Muscle of arm (tissue), 12 donors: ENCODE results near the gene GABRP. TPM values are rescaled to one million over a fixed set of nuclear protein-coding genes. Genes with fewer than 3 reads are reported as not detected.
"Not testable (repeated sequence)": the region's sequence is repeated elsewhere in the genome, so short reads cannot be mapped to it uniquely, and the experiment has no call there.

Experiments used
- DNase-seq: peaks from one replicate; pipeline ENCODE4 v3.0.0-alpha.2; 2013
- polyA plus RNA-seq, 12 donors: library from polyadenylated mRNA; unstranded; fragments of 120-200 nt; gene quantifications; one replicate each; pipeline ENCODE4 v1.2.1, GENCODE V29; 2013; ENCODE audit not compliant: insufficient read length in 12 of 12

GABRP gene
- polyA plus RNA-seq, 12 donors, result 0.34 to 1.9 (median 0.92) TPM; not detected in 2

DNA sequence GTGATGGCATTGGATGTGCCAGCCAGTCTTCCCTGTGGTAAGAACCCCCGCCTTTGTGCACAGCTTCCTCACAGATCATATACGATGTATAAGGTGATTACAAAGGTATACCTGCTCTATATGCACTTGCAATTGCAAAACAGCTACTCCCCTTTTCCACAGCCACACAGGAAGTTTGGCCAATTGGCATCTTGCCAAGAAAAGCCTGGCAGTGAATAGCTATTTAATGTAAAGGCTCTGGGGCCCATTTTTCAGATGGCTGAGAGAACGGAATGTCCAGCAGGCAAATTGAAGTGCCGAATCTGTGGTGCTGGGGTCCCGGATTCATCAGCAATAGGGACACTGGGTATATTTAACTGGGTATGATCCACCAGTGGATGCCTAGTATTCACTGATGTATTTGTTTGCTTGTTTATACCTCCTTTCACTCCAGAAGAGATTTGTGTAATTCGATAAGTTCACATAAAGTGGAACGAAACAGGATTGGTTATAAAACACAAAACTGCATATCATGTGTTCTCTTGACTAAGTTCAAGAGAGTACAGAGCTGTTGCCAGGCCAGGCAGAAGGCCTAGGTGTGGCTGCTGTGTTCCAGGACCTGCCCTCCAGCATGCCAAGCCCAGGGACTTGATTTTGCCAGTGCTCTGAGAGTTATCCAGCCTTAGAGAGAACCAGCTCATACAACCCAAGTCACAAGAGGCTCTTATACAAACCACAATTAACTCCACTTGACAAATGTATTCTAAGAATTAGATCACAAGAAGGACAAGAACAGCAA lies 27.7 kb upstream of the GABRP start:
- DNase-seq, result no peak

DNA sequence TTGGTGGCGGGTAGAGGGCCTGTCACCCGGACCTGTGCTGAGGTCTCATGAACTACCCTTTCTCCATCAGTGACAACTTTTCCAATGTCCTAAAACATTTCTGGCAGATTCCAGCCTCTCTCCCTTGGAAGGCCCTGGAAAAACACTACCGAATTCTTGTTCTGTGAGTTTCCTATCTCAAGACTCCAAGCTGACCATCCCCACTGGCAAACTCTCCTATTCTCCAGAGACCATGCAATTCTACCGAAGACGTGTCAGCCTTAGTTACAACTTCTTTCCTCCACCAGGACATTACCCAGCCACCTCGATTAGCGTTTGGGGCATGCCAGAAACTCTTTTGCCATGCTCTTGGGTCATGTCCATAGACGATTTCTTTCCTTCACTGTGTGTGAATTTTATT lies 26.8 kb upstream of the GABRP start:
- DNase-seq, result no peak

DNA sequence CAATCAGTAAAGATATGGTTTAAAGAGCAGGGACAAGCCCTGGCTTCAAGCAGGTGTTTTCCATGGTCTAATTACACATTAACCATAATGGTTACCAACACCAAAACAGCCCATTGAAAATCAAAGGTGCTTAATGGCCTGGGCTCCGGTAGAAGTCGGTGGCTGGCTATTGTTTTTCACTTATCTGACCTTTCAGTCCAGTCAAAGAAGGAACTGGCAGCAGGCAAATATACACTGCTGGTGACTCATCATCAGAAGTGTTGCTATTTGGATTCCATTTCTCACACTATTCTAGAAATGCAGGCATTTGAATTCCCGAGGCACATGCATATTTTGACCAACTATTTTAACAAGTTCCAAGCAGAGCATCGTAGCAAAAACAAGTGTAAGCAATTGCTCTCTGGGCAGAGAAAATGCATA lies 26.3 kb upstream of the GABRP start:
- DNase-seq, result no peak

DNA sequence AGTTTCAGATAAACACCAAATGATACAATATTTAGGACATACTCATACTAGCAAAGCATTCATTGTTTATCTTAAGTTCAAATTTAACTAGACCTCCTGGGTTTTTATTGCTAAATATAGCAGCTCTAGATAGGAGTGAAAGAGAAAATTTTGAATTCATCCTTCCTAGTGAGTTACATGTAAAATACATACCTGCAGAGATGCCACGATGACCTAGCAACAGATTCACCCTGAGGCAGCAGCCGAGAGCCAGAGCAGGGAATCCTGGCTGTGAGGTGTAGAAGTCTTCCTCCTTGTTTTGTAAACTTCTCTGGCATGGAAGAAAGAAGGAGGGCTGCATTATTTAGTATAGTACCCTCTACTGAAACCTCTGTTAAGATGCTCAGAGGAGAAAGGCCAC lies 25.9 kb upstream of the GABRP start:
- DNase-seq, result no peak

DNA sequence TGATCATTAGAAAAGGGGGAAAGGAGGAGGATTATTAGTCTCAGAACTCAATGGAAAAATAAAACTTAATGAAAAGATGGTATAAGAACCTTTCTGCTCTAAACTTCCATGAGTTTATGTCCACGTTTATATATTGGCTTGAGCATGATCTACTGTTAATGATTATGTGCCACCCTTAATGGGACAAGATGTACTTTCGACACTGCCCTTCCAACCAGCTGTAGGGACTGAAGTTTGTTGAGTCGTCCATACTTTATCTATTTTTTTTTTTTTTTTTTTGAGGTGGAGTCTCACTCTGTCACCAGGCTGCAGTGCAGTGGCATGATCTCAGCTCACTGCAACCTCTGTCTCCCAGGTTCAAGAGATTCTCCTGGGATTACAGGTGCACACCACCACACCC lies 25.0 kb upstream of the GABRP start:
- DNase-seq, result no peak

DNA sequence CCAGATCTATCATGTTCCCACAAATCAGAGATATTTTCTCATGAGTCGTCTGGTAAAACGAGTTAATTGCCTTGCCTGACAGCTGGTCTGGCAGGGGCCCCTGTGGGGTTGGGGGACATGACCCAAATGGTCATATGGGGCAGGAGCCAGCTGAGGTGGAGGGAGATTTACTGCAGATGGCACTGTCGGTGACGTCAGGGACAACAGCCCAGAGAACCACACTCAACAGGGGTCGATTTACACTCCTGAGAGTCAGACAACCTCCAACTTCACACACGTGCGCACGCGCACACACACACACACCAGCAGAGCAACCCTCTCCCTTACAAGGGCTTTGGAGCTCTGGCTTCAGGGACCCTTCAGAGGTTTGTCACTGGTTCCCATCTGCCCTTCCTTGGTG lies 23.4 kb upstream of the GABRP start:
- no peak for DNase-seq

DNA sequence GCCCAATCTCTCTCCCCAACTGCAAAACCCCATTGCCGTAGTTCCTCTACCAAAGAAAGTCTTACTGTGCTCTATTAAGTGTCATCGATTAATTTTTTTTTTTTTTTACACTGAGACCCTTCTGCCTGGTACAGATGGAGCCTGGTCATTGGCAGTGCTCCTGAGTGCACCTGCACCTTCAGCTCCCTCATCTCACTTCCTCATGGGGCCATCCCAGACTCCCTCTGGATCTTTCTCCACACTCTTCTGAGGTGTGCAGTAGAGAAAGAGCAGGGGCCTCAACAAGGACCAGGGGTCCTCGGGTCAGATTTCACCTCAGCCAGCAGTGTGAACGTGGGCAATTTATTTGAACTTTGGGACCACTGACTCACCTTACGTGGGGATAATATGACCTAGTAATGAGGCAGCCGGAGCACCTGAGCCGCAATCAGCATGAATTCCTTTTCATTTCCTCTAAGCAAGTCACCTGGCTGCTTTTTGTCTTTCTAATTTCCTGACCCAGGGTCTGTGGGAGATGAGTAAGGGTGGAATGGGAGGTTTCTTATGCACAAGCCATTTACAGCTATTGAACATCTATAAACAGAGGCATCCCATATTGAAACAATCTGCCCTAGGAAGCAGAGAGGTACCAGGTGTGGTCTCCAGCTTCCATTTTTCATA lies 22.3 kb upstream of the GABRP start:
- no peak for DNase-seq

DNA sequence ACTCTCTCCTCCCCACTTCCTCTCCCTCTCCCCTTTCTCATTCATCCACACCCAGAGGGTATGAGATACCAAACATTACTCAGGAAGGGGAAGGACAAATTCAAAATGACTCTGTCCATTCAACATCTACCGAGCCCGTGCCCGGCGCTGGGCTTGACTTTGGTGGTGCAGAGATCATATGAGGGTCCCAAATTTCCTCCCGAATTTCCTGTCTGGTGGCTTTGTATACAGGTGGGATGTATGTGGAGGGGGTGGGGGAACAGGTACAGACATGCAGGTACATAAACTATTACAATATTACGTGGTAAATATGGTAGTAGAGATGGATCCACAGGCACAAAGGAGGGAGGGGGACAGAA lies 21.8 kb upstream of the GABRP start:
- DNase-seq, result no peak

DNA sequence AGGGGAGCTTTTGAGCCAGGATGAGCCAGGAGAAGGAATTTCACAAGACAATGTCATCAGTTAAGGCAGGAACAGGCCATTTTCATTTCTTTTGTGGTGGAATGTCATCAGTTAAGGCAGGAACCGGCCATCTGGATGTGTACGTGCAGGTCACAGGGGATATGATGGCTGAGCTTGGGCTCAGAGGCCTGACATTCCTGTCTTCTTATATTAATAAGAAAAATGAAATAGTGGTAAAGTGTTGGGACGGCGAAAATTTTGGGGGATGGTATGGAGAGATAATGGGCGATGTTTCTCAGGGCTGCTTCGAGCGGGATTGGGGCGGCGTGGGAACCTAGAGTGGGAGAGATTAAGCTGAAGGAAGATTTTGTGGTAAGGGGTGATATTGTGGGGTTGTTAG lies 21.2 kb upstream of the GABRP start:
- DNase-seq, result not testable (repeated sequence)

DNA sequence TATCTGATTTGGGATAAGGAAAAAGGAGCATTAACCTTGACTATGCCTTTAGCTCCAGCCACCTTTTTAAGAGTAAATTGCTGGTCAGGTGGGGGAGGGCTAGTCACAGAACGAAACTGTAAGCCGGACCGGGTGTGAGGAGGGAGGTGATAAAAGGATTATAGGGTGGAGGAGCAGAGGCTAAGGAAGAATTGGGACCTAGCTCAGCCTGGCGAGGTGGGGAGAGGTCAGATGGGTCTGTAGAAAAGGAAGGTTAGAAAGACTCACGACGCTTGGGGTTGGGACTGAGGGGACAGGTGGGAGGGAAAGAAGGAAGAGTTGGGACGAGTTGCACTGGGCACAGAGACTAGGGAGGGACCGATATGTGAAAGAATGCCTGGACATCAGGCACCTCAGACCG lies 17.7 kb upstream of the GABRP start:
- not testable (repeated sequence) for DNase-seq

DNA sequence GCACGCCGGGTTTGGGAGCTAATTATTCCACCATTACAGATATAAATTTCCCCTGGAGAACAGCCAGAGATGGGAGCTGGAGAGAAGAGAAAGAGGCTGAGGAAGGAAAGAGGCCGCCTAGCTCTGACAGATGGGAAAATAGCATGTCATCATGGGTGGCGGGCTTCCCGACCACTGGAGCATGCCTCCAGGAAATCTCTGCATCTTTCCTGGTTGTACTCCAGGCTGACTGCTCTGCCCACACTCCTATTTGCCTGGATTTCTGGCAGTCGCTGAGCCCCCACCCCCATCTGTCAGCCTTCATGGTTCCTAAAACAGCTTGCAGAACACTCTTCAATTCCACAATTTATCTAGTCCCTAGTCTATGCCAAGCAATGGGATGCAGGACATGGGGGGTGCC lies 14.3 kb upstream of the GABRP start:
- DNase-seq, result peak; percentile 49

DNA sequence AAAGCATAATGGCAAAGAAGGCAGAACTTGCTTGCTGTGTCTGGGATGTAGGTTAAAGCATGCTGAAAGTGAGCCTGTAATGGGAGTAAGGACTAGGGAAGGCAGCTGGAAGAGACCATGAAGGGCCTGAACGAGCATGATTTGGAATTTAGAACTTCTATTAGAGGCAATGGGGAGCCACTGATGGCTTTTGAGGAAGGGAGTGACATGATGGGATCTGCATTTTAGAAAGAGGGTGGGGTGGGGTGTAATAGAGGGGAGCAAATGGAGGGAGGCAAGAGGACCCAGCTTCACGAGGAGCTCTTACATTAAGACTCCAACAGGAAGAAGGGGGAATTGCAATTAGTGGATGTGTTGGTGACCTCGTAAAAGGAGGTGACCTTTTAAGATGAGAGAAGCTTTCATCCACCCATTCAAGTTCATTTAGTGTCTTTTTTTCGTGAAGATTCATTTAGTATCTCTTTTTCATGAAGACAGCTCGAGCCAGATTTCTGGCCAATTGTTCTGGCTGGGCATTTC lies 13.6 kb upstream of the GABRP start:
- DNase-seq, result no peak

DNA sequence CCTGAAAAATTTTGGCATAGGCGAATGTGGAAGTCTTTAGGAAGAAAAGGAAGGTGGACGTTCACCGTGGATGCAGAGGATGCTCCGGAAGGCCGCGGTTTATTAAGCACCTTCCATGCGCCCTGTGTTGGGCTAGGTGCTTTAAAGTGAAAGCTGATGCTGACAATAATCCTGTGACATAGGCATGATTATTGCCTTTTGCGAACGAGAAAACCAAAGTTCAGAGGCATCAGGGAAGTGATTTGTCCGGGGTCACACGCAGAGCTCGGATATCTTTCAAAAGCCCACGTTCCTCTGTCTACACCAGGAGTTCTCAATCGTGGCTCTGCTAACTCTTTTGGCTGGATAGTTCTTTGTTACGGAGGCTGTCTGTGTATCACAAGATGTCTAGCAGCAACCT lies 12.0 kb upstream of the GABRP start:
- DNase-seq, result no peak

DNA sequence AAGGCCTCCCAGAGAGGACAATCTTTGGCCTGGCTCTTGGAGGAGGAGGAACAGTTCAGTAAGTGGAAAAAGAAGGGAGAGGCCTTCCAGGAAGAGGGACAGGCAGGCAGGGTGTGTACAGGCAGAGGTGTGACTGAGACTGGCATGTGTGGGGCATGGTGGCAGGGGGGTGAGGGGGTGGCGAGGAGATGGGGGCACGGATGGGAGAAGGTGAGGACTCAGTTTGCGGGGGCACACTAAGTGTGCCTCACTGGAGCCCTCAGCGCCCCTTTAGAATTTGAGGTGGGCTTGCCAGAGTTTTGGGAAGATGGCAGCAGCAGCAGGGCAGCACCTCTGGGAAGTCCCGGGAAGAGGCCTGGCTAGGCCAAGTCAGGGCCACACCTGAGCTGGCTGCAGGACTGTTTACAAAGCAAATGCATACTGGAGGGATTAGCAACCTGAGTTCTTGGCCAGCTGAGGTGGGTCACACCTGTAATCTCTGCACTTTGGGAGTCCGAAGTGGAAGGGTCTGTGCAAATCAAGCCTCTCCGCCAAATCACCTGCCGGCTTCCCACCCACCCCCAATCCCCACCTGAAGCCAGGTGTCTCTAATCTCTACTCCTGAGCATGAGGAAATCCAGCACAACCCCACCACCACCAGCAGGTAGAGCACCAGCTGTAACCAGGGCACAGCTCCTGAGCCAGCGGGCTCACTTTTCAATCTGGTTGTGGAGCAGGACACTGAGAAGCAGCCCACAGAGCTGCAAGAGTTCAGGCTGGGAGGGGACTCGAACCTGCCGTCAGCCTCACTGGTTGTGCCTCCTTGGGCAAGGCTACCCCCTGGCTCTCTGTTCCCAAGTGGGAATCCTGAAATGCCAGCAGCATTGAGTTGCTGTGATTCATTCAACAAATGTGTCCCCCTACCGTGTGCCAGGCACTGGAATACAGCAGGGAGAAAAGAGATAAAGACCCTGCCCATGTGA lies 10.2 kb upstream of the GABRP start:
- DNase-seq, result no peak

DNA sequence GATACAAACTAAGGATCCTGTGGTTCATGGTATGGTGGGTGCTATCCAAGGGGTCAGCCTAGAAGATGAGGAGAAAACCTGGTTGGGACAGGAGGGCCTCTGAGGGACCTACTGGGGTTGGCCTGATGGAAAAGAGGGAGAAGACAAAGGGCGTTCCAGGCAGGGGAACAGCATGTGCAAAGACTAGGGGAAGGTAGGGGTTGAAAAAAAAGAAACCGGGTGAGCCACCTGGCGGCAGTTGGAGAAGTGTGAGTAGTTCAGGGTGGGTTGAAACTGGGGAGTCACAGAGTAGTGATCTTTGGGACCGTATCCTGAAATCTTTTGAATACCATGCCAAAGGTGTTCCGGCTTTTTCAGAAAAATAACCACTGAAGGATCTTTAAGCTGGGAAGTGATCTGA lies 8.7 kb upstream of the GABRP start:
- no peak for DNase-seq

DNA sequence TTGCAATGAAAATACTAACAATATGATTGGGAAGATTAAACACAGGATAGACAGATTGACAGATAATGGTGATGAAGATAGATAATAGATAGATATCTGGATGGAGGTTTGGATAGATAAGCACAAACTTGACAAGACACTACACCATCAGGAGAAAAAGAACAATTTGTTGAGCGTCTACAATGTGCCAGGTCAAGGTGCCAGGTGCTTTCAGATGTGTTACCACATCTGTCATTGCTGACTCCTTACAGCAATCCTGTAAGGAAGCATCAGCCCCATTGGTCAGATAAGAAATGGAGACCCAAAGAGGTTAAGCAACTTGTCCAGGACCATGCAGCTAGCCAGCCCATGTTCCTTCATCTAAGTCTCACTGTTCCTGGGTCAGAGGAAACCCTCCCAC lies 1.6 kb upstream of the GABRP start:
- DNase-seq, result no peak

DNA sequence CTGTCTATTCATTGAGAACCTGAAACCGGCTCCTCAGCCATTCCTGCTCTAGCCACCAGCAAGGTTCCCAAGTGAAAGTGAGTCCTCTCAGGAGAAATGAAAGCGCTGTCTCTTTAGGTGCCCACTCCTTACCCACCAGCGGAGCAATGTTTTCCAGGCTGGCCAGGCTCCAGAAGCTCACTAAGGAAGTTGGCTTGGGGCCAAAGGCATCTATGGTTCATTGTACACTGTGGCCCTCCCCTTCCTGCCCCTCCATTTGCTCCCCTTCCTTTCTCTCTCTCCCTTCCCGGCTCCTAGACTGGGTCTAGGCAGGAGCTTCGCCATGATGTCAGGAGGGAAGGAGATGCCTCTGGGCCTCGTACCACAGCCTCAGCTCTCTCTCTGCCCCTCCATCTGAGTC lies 1.1 kb upstream of the GABRP start:
- no peak for DNase-seq

DNA sequence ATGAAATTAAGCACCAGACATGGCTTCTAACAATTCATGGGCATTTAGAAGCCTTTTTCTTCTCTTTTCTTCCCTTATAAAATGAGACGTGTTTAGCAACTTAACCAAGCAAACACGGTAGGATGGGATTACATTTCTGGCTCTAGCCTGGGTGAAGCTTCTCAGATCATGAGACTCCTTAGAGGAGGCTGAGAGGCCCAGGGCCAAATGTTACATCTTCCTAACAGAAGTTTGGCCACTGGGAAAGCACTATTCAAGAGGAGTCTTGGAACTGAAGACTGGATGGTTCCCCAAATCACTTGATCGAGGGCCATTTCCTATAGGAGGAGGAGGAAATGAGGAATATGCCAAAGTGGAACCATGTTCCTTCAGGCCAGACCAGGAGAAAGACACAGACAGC lies 1.9 kb downstream of the GABRP start:
- DNase-seq, result peak; percentile 21

DNA sequence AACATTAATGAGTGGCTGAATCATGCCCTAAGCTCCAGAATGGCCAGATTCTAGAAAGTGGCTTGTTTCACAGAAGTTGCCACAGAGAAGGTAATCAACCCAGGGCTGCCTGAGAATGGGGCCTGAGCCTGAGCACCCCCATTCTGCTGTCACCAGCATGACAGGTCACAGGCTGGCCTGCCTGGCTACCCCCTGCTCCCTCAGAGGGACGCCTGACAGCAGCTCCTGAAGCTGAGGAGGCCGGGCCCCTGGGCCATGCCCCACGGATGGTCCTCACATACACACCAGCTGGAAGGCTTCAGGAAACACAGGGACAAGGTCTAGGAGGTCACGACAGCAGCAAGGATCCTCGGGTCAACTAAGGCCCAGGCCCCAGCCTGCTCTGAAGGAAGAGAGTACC lies 3.7 kb downstream of the GABRP start:
- DNase-seq, result no peak

DNA sequence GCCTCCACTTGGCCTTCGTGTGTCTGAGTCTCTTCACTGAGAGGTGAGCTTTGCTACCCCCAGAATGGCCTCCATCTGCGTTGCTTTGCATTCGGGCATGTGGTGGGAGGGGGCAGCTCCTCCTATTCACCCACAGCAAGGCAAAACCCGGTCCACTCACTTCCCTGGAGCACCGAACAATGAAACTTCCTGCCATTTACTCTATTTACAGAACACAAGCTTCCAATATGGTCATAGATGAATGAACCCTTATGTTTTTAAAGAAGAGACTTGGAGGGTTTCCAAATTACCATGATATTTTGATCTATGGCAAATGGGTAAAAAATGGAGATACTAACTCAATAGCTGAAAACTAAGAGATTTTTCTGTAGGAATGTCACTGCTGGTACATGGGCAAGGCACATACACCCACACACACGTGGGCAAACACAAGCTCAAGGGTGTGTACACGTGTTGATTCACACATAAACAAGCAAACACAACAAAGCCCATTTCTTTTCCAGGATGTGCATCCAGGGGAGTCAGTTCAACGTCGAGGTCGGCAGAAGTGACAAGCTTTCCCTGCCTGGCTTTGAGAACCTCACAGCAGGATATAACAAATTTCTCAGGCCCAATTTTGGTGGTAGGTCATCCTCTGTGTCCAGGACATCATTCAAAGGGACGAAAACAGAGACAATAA lies 5.2 kb downstream of the GABRP start:
- DNase-seq, result no peak

DNA sequence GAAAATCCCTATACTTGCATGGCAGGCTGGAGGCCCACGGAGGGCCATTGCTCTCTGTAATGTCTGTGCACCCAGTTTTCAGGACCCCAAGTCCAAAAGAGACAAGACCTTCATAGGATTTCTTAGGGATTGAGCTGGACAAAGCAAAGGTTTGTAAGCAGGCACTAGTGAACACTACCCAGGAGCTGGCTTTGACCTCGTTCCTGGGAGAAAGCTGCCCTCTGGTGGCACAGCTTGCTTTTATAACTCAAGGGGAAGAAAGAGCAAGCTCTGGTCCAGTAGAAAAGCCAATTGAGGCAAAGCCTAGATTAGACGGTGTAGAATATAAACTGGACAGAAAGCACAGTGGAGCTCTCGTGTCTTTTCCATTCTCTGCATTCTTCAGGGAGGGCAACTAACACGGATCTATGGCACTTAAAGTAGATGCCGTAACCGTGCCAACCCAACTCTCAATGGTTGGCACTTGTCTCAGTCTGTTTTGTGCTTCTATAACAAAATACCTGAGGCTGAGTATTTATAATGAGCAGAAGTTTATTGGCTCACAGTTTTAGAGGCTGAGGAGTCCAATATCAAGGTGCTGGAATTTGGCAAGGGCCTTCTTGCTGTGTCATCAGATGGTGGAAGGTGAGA lies 7.9 kb downstream of the GABRP start:
- peak; percentile 57 for DNase-seq
